Bronchial epithelial cell (primary cell): ENCODE results near the gene CDHR1. TPM values are rescaled to one million over a fixed set of nuclear protein-coding genes. Genes with fewer than 3 reads are reported as not detected.

ENCODE experiments used
- DNase-seq: peaks from one replicate; pipeline ENCODE4 v3.0.0-alpha.2; 2010; ENCODE audit warnings: low read depth
- FAIRE-seq: peaks from 2 replicates; lab custom pipeline; 2011; peaks lifted over from hg19 to GRCh38; lab: Jason Lieb, UNC
- H3K27me3 ChIP-seq: 2 replicates; pipeline ENCODE4 v1.5.1; 2011; ENCODE audit warnings: low read length; ENCODE audit not compliant: control insufficient read depth, insufficient read depth
- H3K36me3 ChIP-seq: 2 replicates; pipeline ENCODE4 v1.5.1; 2011; ENCODE audit warnings: low read length; ENCODE audit not compliant: control insufficient read depth, insufficient read depth
- H3K4me3 ChIP-seq: 2 replicates; pipeline ENCODE4 v1.5.1; 2011; ENCODE audit warnings: mild to moderate bottlenecking, low read depth, low read length, control low read depth
- CTCF ChIP-seq: IDR thresholded peaks from 2 replicates; pipeline ENCODE4 v1.5.1; 2011; ENCODE audit warnings: mild to moderate bottlenecking, moderate library complexity, low read length, control low read depth, inconsistent platforms; ENCODE audit not compliant: insufficient read depth, severe bottlenecking
- total RNA-seq: library from RNA; depleted of rRNA; stranded (reverse); fragments of >200 nt; gene quantifications from 2 replicates; pipeline ENCODE4 v1.2.1, GENCODE V29; 2014

CDHR1 gene
- total RNA-seq, 1 donor from 2014 or later = 0.53 TPM

DNA sequence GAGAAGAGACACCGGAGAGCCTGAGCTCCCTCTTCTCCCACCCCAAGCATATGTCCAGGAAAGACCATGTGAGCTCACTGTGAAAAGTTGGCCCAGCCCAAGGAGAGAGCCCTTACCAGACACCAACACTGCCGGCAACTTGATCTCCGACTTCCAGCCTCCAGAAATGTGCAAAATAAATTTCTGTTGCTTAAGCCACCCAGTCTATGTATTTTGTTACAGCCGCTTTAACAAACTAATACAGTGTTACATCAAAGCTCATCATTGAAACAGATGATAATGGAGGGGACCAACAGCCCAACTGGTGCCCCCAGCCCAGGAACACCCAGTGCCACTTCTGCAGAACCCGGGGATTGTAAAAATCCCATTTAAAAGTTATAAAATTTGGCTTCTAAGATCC is 69.4 kb downstream of the CDHR1 start:
- Histone ChIP-seq H3K36me3 (no peaks in the 10 kb centered on the region), H3K4me3 (no peak overlapping the region), H3K27me3 (no peaks in the 10 kb centered on the region)
- DNase-seq = no peak
- no peak for TF ChIP-seq CTCF
- FAIRE-seq = no peak

GRCh38 chr10:84264611-84265141 is 70.3 kb downstream of the CDHR1 start:
- peak; percentile 73 for FAIRE-seq
- peak; percentile 40 for DNase-seq
- H3K27me3 ChIP-seq = no peaks in the 10 kb centered on the region
- TF ChIP-seq CTCF = peak; percentile 94
- H3K36me3 ChIP-seq = no peaks in the 10 kb centered on the region
- no peak overlapping the region for H3K4me3 ChIP-seq

- no peaks in the 10 kb centered on the region for H3K27me3 ChIP-seq
- H3K36me3 ChIP-seq = no peaks in the 10 kb centered on the region
- no peak for DNase-seq
- FAIRE-seq = no peak
- H3K4me3 ChIP-seq = no peak overlapping the region
- TF ChIP-seq CTCF = no peak
These were observed 71.1 kb downstream of the CDHR1 start for GRCh38 chr10:84265418-84265817.

- H3K4me3 ChIP-seq = no peak overlapping the region
- no peaks in the 10 kb centered on the region for H3K36me3 ChIP-seq
- TF ChIP-seq CTCF = peak; percentile 70
- H3K27me3 ChIP-seq = no peaks in the 10 kb centered on the region
- peak; percentile 72 for DNase-seq
- FAIRE-seq = peak; percentile 18
These were observed 73.3 kb downstream of the CDHR1 start for GRCh38 chr10:84267503-84268126.

GRCh38 chr10:84269162-84269561 is 74.8 kb downstream of the CDHR1 start:
- DNase-seq (no peak), FAIRE-seq (no peak)
- Histone ChIP-seq H3K36me3 (no peaks in the 10 kb centered on the region), H3K4me3 (no peak overlapping the region), H3K27me3 (no peaks in the 10 kb centered on the region)
- TF ChIP-seq CTCF = no peak

Other genes with a start within 250 kb of the CDHR1 start
- gene GHITM, start 55.0 kb upstream of the CDHR1 start, total RNA-seq = 415 and 431 TPM in 2 replicates
- 0.53 and 2.6 TPM in 2 replicates for gene GPR15LG, start 20.7 kb upstream of the CDHR1 start, total RNA-seq
- gene LRIT2, start 31.0 kb downstream of the CDHR1 start, total RNA-seq = not detected in 2 replicates
- not detected in 2 replicates for gene LRIT1, start 47.0 kb downstream of the CDHR1 start, total RNA-seq
- gene RGR, start 50.5 kb downstream of the CDHR1 start, total RNA-seq = not detected in 2 replicates
- 22.4 and 25.2 TPM in 2 replicates for gene CCSER2, start 134.1 kb downstream of the CDHR1 start, total RNA-seq